GM12892 (cell line): ENCODE measurements around the gene C1orf198.

Experiments
- POLR2A ChIP-seq: IDR thresholded peaks from 2 replicates; pipeline ENCODE4 v1.6.1; 2011; ENCODE audit warnings: low read depth, low read length, control low read depth
- TAF1 ChIP-seq: IDR thresholded peaks from 2 replicates; pipeline ENCODE4 v1.6.1; 2011; ENCODE audit warnings: low read depth, mild to moderate bottlenecking, control low read depth, low read length, borderline replicate concordance

- TF ChIP-seq POLR2A (no peak), TAF1 (no peak)
Measured at GRCh38 chr1:230861970-230862595, 6.2 kb downstream of the C1orf198 start.
